GM23338 (cell line): Measurements from ENCODE around the gene BAG3. TPM values are rescaled to one million over a fixed set of nuclear protein-coding genes. Genes with fewer than 3 reads are reported as not detected.

Source experiments
- ATAC-seq: fragments of 200-7000 bp; cut with Tn5 transposase; 3 replicates; pipeline ENCODE4 v1.9.1; 2020
- DNase-seq: peaks from one replicate; pipeline ENCODE4 v3.0.0-alpha.2; 2015; ENCODE audit warnings: low spot score
- H2AFZ ChIP-seq: fragments of 200-600 bp; sonication (generic); 2 replicates; pipeline ENCODE4 v1.8.0; 2016; ENCODE audit warnings: antibody characterized with exemption, mild to moderate bottlenecking, moderate library complexity
- H3F3A ChIP-seq: fragments of 200-600 bp; sonication (generic); replicated peaks from 2 replicates; pipeline ENCODE4 v1.8.0; 2017; ENCODE audit warnings: antibody characterized with exemption, mixed run types, low read depth
- H3K27ac ChIP-seq: fragments of 200-600 bp; sonication (generic); 2 replicates; pipeline ENCODE4 v1.6.1; 2016; ENCODE audit warnings: low read depth
- H3K27me3 ChIP-seq: fragments of 200-600 bp; sonication (generic); 2 replicates; pipeline ENCODE4 v1.8.0; 2016; ENCODE audit warnings: mild to moderate bottlenecking, mixed run types, moderate library complexity; ENCODE audit not compliant: insufficient read depth
- H3K36me3 ChIP-seq: fragments of 200-600 bp; sonication (generic); 2 replicates; pipeline ENCODE4 v1.8.0; 2016; ENCODE audit warnings: mild to moderate bottlenecking; ENCODE audit not compliant: insufficient read depth
- H3K4me1 ChIP-seq: fragments of 200-600 bp; sonication (generic); 2 replicates; pipeline ENCODE4 v1.8.0; 2016; ENCODE audit warnings: mild to moderate bottlenecking, moderate library complexity; ENCODE audit not compliant: insufficient read depth
- H3K4me2 ChIP-seq: fragments of 200-600 bp; sonication (generic); 2 replicates; pipeline ENCODE4 v1.7.1; 2017; ENCODE audit warnings: mixed run types
- H3K4me3 ChIP-seq: fragments of 200-600 bp; sonication (generic); 2 replicates; pipeline ENCODE4 v1.6.1; 2016; ENCODE audit warnings: mixed run types
- H3K79me2 ChIP-seq: fragments of 200-600 bp; sonication (generic); replicated peaks from 2 replicates; pipeline ENCODE4 v1.8.0; 2017; ENCODE audit warnings: mild to moderate bottlenecking; ENCODE audit not compliant: insufficient read depth
- H3K9me2 ChIP-seq: fragments of 200-600 bp; sonication (generic); 2 replicates; pipeline ENCODE4 v1.8.0; 2017; ENCODE audit not compliant: insufficient read depth
- H4K20me1 ChIP-seq: fragments of 200-600 bp; sonication (generic); replicated peaks from 2 replicates; pipeline ENCODE4 v1.8.0; 2017; ENCODE audit warnings: mild to moderate bottlenecking; ENCODE audit not compliant: insufficient read depth
- H3K27ac Mint-ChIP-seq: 2 replicates; pipeline ENCODE4 v1.8.0; 2020; ENCODE audit warnings: inconsistent platforms, mild to moderate bottlenecking, moderate library complexity, mixed read lengths
- H3K27me3 Mint-ChIP-seq: 3 replicates; pipeline ENCODE4 v1.8.0; 2022; ENCODE audit warnings: low read depth, mild to moderate bottlenecking, moderate library complexity, mixed read lengths, inconsistent platforms; ENCODE audit not compliant: insufficient read depth, poor library complexity
- H3K36me3 Mint-ChIP-seq: 3 replicates; pipeline ENCODE4 v1.8.0; 2021; ENCODE audit warnings: low read depth, mild to moderate bottlenecking, inconsistent platforms, moderate library complexity, mixed read lengths
- H3K4me1 Mint-ChIP-seq: 3 replicates; pipeline ENCODE4 v1.8.0; 2020; ENCODE audit warnings: mild to moderate bottlenecking, inconsistent platforms, mixed read lengths
- H3K4me3 Mint-ChIP-seq: 3 replicates; pipeline ENCODE4 v1.8.0; 2021; ENCODE audit warnings: moderate library complexity, mild to moderate bottlenecking, inconsistent platforms, mixed read lengths
- H3K9me3 Mint-ChIP-seq: 3 replicates; pipeline ENCODE4 v1.8.0; 2020; ENCODE audit warnings: moderate library complexity, mild to moderate bottlenecking, inconsistent platforms, mixed read lengths
- CTCF ChIP-seq, 2 experiments: fragments of 200-600 bp in 1 of 2; sonication (generic) in 1 of 2; conservative IDR thresholded peaks; 2 replicates each; pipeline versions ENCODE4 v1.5.1 to v1.6.1; 2016 to 2017; ENCODE audit warnings: antibody characterized with exemption in 2 of 2, low read depth in 2 of 2, mild to moderate bottlenecking in 2 of 2, moderate library complexity in 1 of 2
- EZH2 ChIP-seq: fragments of 200-600 bp; sonication (generic); IDR thresholded peaks from one replicate; pipeline ENCODE4 v1.8.0; 2017; ENCODE audit warnings: antibody characterized with exemption, mild to moderate bottlenecking, low read depth; ENCODE audit not compliant: unreplicated experiment
- EZH2phosphoT487 ChIP-seq: fragments of 200-600 bp; sonication (generic); IDR thresholded peaks from one replicate; pipeline ENCODE4 v1.8.1; 2018; ENCODE audit warnings: antibody characterized with exemption; ENCODE audit not compliant: unreplicated experiment
- NANOG ChIP-seq: IDR thresholded peaks from 2 replicates; pipeline ENCODE4 v1.6.1; 2016; ENCODE audit warnings: antibody characterized with exemption, borderline replicate concordance
- POLR2AphosphoS5 ChIP-seq: IDR thresholded peaks from 2 replicates; pipeline ENCODE4 v1.6.1; 2016; ENCODE audit warnings: antibody characterized with exemption, low read depth
- REST ChIP-seq: IDR thresholded peaks from one replicate; pipeline ENCODE4 v1.6.1; 2018; ENCODE audit warnings: antibody characterized with exemption; ENCODE audit not compliant: unreplicated experiment
- ZNF114 ChIP-seq: fragments of 250-450 bp; sonication (Bioruptor Pico); IDR thresholded peaks from 2 replicates; pipeline ENCODE4 v1.5.0; 2020; ENCODE audit warnings: mild to moderate bottlenecking, moderate library complexity
- ZNF331 ChIP-seq: fragments of 250-450 bp; sonication (Bioruptor Pico); IDR thresholded peaks from 2 replicates; pipeline ENCODE4 v1.5.0; 2020; ENCODE audit warnings: low read depth, mild to moderate bottlenecking, moderate library complexity
- polyA plus RNA-seq: library from polyadenylated mRNA; unstranded; fragments of >200 nt; fragmentation: Nextera tagmentation; extraction: Ambion mirVana; gene quantifications from 2 replicates; pipeline ENCODE4 v1.2.1, GENCODE V29; 2016
- total RNA-seq: library from RNA; depleted of rRNA; stranded (reverse); fragments of >200 nt; shearing (Covaris generic); gene quantifications from 2 replicates; pipeline ENCODE4 v1.2.3, GENCODE V29; 2014
- TF ChIP-seq, protein P1 (sequence below): fragments of 250-450 bp; sonication (Bioruptor Pico); IDR thresholded peaks from 2 replicates; pipeline ENCODE4 v1.5.0; 2020; ENCODE audit warnings: mild to moderate bottlenecking, moderate library complexity
- TF ChIP-seq, protein P2 (sequence below): IDR thresholded peaks from 2 replicates; pipeline ENCODE4 v1.6.1; 2016; ENCODE audit warnings: antibody characterized with exemption

Gene BAG3
- total and polyA plus RNA-seq, 2 experiments from 2014 or later = 8.2 to 8.4 TPM

DNA sequence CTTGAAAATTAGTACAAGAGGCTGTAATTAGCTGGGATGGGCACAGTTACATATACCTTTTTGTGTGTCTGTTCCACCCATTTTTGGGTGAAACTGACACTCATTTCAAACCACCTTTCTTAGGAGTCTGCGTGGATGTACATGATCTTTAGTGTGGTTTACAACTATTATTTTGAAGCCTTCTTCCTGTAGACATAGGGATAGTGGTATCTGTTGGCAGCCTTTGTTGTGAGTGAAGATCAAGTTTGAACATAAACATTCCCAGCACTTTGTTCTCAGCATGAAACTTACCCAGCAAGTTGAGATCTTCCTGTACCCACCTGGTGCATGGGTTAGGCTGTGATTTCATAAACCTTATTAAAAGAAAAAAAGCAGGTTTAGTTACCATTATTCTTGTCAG lies 2.0 kb downstream of the BAG3 start (continued):
- TF ChIP-seq, protein P1, sequence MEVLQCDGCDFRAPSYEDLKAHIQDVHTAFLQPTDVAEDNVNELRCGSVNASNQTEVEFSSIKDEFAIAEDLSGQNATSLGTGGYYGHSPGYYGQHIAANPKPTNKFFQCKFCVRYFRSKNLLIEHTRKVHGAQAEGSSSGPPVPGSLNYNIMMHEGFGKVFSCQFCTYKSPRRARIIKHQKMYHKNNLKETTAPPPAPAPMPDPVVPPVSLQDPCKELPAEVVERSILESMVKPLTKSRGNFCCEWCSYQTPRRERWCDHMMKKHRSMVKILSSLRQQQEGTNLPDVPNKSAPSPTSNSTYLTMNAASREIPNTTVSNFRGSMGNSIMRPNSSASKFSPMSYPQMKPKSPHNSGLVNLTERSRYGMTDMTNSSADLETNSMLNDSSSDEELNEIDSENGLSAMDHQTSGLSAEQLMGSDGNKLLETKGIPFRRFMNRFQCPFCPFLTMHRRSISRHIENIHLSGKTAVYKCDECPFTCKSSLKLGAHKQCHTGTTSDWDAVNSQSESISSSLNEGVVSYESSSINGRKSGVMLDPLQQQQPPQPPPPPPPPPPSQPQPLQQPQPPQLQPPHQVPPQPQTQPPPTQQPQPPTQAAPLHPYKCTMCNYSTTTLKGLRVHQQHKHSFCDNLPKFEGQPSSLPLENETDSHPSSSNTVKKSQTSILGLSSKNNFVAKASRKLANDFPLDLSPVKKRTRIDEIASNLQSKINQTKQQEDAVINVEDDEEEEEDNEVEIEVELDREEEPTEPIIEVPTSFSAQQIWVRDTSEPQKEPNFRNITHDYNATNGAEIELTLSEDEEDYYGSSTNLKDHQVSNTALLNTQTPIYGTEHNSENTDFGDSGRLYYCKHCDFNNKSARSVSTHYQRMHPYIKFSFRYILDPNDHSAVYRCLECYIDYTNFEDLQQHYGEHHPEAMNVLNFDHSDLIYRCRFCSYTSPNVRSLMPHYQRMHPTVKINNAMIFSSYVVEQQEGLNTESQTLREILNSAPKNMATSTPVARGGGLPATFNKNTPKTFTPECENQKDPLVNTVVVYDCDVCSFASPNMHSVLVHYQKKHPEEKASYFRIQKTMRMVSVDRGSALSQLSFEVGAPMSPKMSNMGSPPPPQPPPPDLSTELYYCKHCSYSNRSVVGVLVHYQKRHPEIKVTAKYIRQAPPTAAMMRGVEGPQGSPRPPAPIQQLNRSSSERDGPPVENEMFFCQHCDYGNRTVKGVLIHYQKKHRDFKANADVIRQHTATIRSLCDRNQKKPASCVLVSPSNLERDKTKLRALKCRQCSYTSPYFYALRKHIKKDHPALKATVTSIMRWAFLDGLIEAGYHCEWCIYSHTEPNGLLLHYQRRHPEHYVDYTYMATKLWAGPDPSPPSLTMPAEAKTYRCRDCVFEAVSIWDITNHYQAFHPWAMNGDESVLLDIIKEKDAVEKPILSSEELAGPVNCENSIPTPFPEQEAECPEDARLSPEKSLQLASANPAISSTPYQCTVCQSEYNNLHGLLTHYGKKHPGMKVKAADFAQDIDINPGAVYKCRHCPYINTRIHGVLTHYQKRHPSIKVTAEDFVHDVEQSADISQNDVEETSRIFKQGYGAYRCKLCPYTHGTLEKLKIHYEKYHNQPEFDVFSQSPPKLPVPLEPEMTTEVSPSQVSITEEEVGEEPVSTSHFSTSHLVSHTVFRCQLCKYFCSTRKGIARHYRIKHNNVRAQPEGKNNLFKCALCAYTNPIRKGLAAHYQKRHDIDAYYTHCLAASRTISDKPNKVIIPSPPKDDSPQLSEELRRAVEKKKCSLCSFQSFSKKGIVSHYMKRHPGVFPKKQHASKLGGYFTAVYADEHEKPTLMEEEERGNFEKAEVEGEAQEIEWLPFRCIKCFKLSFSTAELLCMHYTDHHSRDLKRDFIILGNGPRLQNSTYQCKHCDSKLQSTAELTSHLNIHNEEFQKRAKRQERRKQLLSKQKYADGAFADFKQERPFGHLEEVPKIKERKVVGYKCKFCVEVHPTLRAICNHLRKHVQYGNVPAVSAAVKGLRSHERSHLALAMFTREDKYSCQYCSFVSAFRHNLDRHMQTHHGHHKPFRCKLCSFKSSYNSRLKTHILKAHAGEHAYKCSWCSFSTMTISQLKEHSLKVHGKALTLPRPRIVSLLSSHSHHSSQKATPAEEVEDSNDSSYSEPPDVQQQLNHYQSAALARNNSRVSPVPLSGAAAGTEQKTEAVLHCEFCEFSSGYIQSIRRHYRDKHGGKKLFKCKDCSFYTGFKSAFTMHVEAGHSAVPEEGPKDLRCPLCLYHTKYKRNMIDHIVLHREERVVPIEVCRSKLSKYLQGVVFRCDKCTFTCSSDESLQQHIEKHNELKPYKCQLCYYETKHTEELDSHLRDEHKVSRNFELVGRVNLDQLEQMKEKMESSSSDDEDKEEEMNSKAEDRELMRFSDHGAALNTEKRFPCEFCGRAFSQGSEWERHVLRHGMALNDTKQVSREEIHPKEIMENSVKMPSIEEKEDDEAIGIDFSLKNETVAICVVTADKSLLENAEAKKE (CRISPR knock-in tag) = no peak
- TF ChIP-seq EZH2phosphoT487 = no peak
- TF ChIP-seq ZNF114 = no peak
- TF ChIP-seq CTCF (conservative IDR thresholded peaks at IDR 0.05; ENCODE audit: low read depth in 2 of 2) = no peak
- TF ChIP-seq ZNF331 (CRISPR knock-in tag) = no peak
- no peak for TF ChIP-seq NANOG
- no peak for TF ChIP-seq EZH2

GRCh38 chr10:119653916-119654315 lies 2.7 kb downstream of the BAG3 start:
- H3K36me3 Mint-ChIP-seq = 0 out of 3 replicates have a peak, but pooled peaks cover under 1% of the 10 kb centered on the region
- H3K4me3 Mint-ChIP-seq = no peak overlapping the region
- no peak overlapping the region for H2AFZ ChIP-seq
- H3K79me2 ChIP-seq = peaks cover 35% of the 10 kb centered on the region
- no peak overlapping the region for H3K4me2 ChIP-seq
- H3K27me3 ChIP-seq = peaks cover 4% of the 10 kb centered on the region
- no peaks in the 10 kb centered on the region for H3K9me3 Mint-ChIP-seq
- ATAC-seq (no peak), DNase-seq (no peak)
- H3K27ac ChIP-seq = no peak overlapping the region
- peaks cover 49% of the 10 kb centered on the region for H3K4me1 Mint-ChIP-seq
- peaks cover 4% of the 10 kb centered on the region for H3K27me3 Mint-ChIP-seq
- peaks cover 5% of the 10 kb centered on the region; the same call in 1 of the 2 replicates for H4K20me1 ChIP-seq
- 0 out of 2 replicates have a peak, but pooled peaks cover 4% of the 10 kb centered on the region for H3F3A ChIP-seq
- no peaks in the 10 kb centered on the region for H3K9me2 ChIP-seq
- H3K4me1 ChIP-seq = peaks cover 37% of the 10 kb centered on the region
- H3K4me3 ChIP-seq = no peak overlapping the region
- H3K27ac Mint-ChIP-seq = no peak overlapping the region
- H3K36me3 ChIP-seq = no peaks in the 10 kb centered on the region
- TF ChIP-seq REST = no peak
- no peak for TF ChIP-seq CTCF (conservative IDR thresholded peaks at IDR 0.05; ENCODE audit: low read depth in 2 of 2)
- TF ChIP-seq NANOG = no peak
- no peak for TF ChIP-seq POLR2AphosphoS5
- TF ChIP-seq ZNF114 = no peak
- TF ChIP-seq, protein P2, sequence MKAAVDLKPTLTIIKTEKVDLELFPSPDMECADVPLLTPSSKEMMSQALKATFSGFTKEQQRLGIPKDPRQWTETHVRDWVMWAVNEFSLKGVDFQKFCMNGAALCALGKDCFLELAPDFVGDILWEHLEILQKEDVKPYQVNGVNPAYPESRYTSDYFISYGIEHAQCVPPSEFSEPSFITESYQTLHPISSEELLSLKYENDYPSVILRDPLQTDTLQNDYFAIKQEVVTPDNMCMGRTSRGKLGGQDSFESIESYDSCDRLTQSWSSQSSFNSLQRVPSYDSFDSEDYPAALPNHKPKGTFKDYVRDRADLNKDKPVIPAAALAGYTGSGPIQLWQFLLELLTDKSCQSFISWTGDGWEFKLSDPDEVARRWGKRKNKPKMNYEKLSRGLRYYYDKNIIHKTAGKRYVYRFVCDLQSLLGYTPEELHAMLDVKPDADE = no peak
